Neural cell (in vitro differentiated cells): Measurements from ENCODE around the gene TBC1D14. TPM values are rescaled to one million over a fixed set of nuclear protein-coding genes. Genes with fewer than 3 reads are reported as not detected.

Experiments used
- H2AFZ ChIP-seq: fragments of 200-600, 300-800 bp; sonication (generic), shearing (Covaris generic); 2 replicates; pipeline ENCODE4 v1.6.0; 2014; ENCODE audit warnings: low read depth, mild to moderate bottlenecking, antibody characterized with exemption, low read length, moderate library complexity
- H3F3A ChIP-seq: fragments of 200-600 bp; shearing (Covaris generic); 2 replicates; pipeline ENCODE4 v1.6.1; 2016; ENCODE audit warnings: mild to moderate bottlenecking, moderate library complexity, mixed read lengths, antibody characterized with exemption, low read length; ENCODE audit not compliant: insufficient read depth, poor library complexity, severe bottlenecking
- H3K27ac ChIP-seq: fragments of 200-600, 300-800 bp; sonication (generic), shearing (Covaris generic); 2 replicates; pipeline ENCODE4 v1.5.1; 2014; ENCODE audit warnings: mild to moderate bottlenecking, low read length, moderate library complexity
- H3K27me3 ChIP-seq: fragments of 300-800, 200-600 bp; sonication (generic), shearing (Covaris generic); 2 replicates; pipeline ENCODE4 v1.6.0; 2014; ENCODE audit warnings: mild to moderate bottlenecking, low read depth, low read length, moderate library complexity; ENCODE audit not compliant: insufficient read depth
- H3K36me3 ChIP-seq: fragments of 300-800, 200-600 bp; sonication (generic), shearing (Covaris generic); 2 replicates; pipeline ENCODE4 v1.5.1; 2014; ENCODE audit warnings: mild to moderate bottlenecking, antibody characterized with exemption, low read length, moderate library complexity; ENCODE audit not compliant: insufficient read depth
- H3K4me2 ChIP-seq: fragments of 300-800, 200-600 bp; sonication (generic), shearing (Covaris generic); 2 replicates; pipeline ENCODE4 v1.6.0; 2014; ENCODE audit warnings: mild to moderate bottlenecking, low read length
- H3K4me3 ChIP-seq: fragments of 300-800, 200-600 bp; sonication (generic), shearing (Covaris generic); 2 replicates; pipeline ENCODE4 v1.5.1; 2014; ENCODE audit warnings: mild to moderate bottlenecking, low read length, moderate library complexity
- H3K79me2 ChIP-seq: fragments of 200-600 bp; shearing (Covaris generic); replicated peaks from 2 replicates; pipeline ENCODE4 v1.6.0; 2014; ENCODE audit warnings: mild to moderate bottlenecking, low read length, moderate library complexity; ENCODE audit not compliant: insufficient read depth
- H3K9ac ChIP-seq: fragments of 300-800, 200-600 bp; sonication (generic), shearing (Covaris generic); 2 replicates; pipeline ENCODE4 v1.6.1; 2016; ENCODE audit warnings: mild to moderate bottlenecking, low read length, mixed read lengths
- H3K9me2 ChIP-seq: fragments of 200-600 bp; shearing (Covaris generic); 2 replicates; pipeline ENCODE4 v1.6.1; 2016; ENCODE audit warnings: mild to moderate bottlenecking, low read length, mixed read lengths; ENCODE audit not compliant: insufficient read depth
- H3K9me3 ChIP-seq: fragments of 200-600, 300-800 bp; sonication (generic), shearing (Covaris generic); 2 replicates; pipeline ENCODE4 v1.6.1; 2016; ENCODE audit warnings: mild to moderate bottlenecking, mixed run types, low read length, moderate library complexity, mixed read lengths
- H4K20me1 ChIP-seq: fragments of 200-600 bp; shearing (Covaris generic); 2 replicates; pipeline ENCODE4 v1.6.1; 2016; ENCODE audit warnings: mild to moderate bottlenecking, mixed run types; ENCODE audit not compliant: insufficient read depth
- CTCF ChIP-seq: fragments of 450-650 bp; IDR thresholded peaks from 2 replicates; pipeline ENCODE4 v1.5.1; 2014; ENCODE audit warnings: antibody characterized with exemption, mild to moderate bottlenecking, moderate library complexity; ENCODE audit not compliant: poor library complexity, severe bottlenecking
- EP300 ChIP-seq: fragments of 450-650 bp; conservative IDR thresholded peaks from 2 replicates; pipeline ENCODE4 v1.6.1; 2014; ENCODE audit warnings: antibody characterized with exemption, mild to moderate bottlenecking, moderate library complexity; ENCODE audit not compliant: poor library complexity, severe bottlenecking
- EZH2 ChIP-seq: fragments of 200-600, 300-800 bp; shearing (Covaris generic), sonication (generic); IDR thresholded peaks from 2 replicates; pipeline ENCODE4 v1.6.1; 2014; ENCODE audit warnings: antibody characterized with exemption, low read length, borderline replicate concordance, mild to moderate bottlenecking; ENCODE audit not compliant: insufficient read depth, poor library complexity, severe bottlenecking
- MXI1 ChIP-seq: fragments of 450-650 bp; conservative IDR thresholded peaks from 2 replicates; pipeline ENCODE4 v1.6.1; 2014; ENCODE audit warnings: antibody characterized with exemption, mild to moderate bottlenecking; ENCODE audit not compliant: poor library complexity, severe bottlenecking
- POLR2AphosphoS5 ChIP-seq: IDR thresholded peaks from 2 replicates; pipeline ENCODE4 v1.6.1; 2012
- SMC3 ChIP-seq: fragments of 450-650 bp; conservative IDR thresholded peaks from 2 replicates; pipeline ENCODE4 v1.6.1; 2014; ENCODE audit warnings: antibody characterized with exemption, mild to moderate bottlenecking, moderate library complexity; ENCODE audit not compliant: poor library complexity
- TAF1 ChIP-seq: IDR thresholded peaks from 2 replicates; pipeline ENCODE4 v1.6.1; 2012; ENCODE audit warnings: low read depth
- polyA plus RNA-seq: library from polyadenylated mRNA; depleted of rRNA; stranded (reverse); fragments of >200 nt; gene quantifications from 2 replicates; pipeline ENCODE4 v1.2.3, GENCODE V29; 2014
- TF ChIP-seq, protein P1 (sequence below): IDR thresholded peaks from 2 replicates; pipeline ENCODE4 v1.6.1; 2012; ENCODE audit warnings: borderline replicate concordance

Gene TBC1D14
- polyA plus RNA-seq, 1 donor from 2014 or later: 125 TPM

DNA sequence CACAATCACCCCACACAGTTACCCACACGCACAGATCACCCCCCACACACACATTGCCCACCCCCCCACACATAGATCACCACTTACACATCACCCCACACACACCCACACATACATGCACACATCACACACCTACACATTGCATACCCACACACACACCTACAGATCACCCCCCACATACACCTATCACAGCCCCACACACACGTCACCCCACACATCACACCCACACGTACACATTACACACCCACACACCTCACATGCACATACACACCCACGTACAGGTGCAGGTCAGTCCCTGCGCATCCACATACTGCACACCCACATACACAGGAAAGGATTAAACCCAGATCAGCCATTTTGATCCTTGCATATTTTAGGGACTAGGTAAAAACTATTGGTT lies 118.3 kb downstream of the TBC1D14 start:
- Histone ChIP-seq H3F3A (no peaks in the 10 kb centered on the region), H3K9me2 (no peaks in the 10 kb centered on the region), H3K4me3 (no peak overlapping the region), H4K20me1 (no peaks in the 10 kb centered on the region), H2AFZ (no peak overlapping the region), H3K27ac (no peak overlapping the region), H3K4me2 (no peak overlapping the region), H3K79me2 (no peaks in the 10 kb centered on the region), H3K9me3 (no peaks in the 10 kb centered on the region), H3K36me3 (no peaks in the 10 kb centered on the region), H3K9ac (no peak overlapping the region), H3K27me3 (no peaks in the 10 kb centered on the region)
- TF ChIP-seq EZH2: no peak
- TF ChIP-seq, protein P1, sequence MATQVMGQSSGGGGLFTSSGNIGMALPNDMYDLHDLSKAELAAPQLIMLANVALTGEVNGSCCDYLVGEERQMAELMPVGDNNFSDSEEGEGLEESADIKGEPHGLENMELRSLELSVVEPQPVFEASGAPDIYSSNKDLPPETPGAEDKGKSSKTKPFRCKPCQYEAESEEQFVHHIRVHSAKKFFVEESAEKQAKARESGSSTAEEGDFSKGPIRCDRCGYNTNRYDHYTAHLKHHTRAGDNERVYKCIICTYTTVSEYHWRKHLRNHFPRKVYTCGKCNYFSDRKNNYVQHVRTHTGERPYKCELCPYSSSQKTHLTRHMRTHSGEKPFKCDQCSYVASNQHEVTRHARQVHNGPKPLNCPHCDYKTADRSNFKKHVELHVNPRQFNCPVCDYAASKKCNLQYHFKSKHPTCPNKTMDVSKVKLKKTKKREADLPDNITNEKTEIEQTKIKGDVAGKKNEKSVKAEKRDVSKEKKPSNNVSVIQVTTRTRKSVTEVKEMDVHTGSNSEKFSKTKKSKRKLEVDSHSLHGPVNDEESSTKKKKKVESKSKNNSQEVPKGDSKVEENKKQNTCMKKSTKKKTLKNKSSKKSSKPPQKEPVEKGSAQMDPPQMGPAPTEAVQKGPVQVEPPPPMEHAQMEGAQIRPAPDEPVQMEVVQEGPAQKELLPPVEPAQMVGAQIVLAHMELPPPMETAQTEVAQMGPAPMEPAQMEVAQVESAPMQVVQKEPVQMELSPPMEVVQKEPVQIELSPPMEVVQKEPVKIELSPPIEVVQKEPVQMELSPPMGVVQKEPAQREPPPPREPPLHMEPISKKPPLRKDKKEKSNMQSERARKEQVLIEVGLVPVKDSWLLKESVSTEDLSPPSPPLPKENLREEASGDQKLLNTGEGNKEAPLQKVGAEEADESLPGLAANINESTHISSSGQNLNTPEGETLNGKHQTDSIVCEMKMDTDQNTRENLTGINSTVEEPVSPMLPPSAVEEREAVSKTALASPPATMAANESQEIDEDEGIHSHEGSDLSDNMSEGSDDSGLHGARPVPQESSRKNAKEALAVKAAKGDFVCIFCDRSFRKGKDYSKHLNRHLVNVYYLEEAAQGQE: no peak
- no peak for TF ChIP-seq SMC3
- TF ChIP-seq CTCF: no peak
- no peak for TF ChIP-seq MXI1
- no peak for TF ChIP-seq EP300

DNA sequence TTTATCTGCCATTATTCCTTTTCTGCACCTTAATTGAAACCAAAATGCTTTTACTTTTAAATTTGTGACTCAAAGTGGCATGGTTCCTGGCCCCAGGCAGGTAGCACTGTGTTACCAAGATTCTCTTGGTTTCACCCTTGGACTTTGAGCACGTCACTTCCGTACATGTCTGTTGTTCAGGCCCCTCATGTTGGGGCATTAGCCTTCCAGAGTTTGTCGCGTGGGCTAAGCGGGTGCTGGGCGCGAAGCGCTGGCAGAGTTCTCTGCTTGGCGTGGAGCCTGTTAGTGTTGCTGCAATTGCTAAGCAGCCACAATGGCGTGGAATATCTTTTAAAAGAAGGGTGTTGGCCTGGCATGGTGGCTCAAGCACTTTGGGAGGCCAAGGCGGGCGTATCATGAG lies 119.6 kb downstream of the TBC1D14 start:
- no peak overlapping the region for H3K4me2 ChIP-seq
- H2AFZ ChIP-seq: no peak overlapping the region
- H3K9ac ChIP-seq: no peak overlapping the region
- H3F3A ChIP-seq: no peaks in the 10 kb centered on the region
- no peak overlapping the region for H3K27ac ChIP-seq
- H3K79me2 ChIP-seq: no peaks in the 10 kb centered on the region
- no peak for TF ChIP-seq POLR2AphosphoS5
- TF ChIP-seq MXI1: no peak
- TF ChIP-seq EP300: no peak
- no peak for TF ChIP-seq EZH2
- no peaks in the 10 kb centered on the region for H3K9me2 ChIP-seq
- H3K4me3 ChIP-seq: no peak overlapping the region
- no peaks in the 10 kb centered on the region for H3K36me3 ChIP-seq
- H4K20me1 ChIP-seq: no peaks in the 10 kb centered on the region
- no peaks in the 10 kb centered on the region for H3K9me3 ChIP-seq
- no peaks in the 10 kb centered on the region for H3K27me3 ChIP-seq

GRCh38 chr4:7029921-7030320 lies 120.3 kb downstream of the TBC1D14 start:
- H3K36me3 ChIP-seq: no peaks in the 10 kb centered on the region
- TF ChIP-seq CTCF (no peak), TAF1 (no peak), SMC3 (no peak), POLR2AphosphoS5 (no peak)

More at GRCh38 chr4:7029921-7030320, 120.3 kb downstream of the TBC1D14 start:
- Histone ChIP-seq H3K27ac (no peak overlapping the region), H2AFZ (no peak overlapping the region), H3K9ac (no peak overlapping the region), H3F3A (no peaks in the 10 kb centered on the region), H4K20me1 (no peaks in the 10 kb centered on the region), H3K4me2 (no peak overlapping the region), H3K4me3 (no peak overlapping the region), H3K27me3 (no peaks in the 10 kb centered on the region), H3K9me2 (no peaks in the 10 kb centered on the region), H3K9me3 (no peaks in the 10 kb centered on the region), H3K79me2 (no peaks in the 10 kb centered on the region)
